ENCODE data around the gene UNC50.

The UNC50 gene

DNA sequence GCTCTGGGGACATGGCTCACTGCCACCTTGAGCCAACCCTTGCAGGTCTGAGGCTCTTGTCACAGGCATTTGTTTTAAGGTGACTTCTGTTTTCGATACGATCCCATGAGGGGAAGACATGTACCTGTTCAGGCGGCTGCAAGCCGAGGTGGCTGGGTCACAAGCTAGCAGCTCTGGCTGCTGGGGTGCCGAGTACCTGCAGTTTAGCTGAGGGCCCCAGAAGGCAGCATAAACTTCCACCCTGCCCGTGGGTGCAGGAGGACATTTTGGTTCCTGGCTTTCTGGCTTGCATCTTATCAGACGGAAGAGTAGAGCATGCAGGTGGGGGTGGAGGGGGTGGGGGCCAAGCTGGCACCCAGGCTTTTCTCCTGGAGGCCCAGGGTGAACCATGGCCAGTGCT is 28.5 kb upstream of the UNC50 start:
- TF ChIP-seq, protein P1, sequence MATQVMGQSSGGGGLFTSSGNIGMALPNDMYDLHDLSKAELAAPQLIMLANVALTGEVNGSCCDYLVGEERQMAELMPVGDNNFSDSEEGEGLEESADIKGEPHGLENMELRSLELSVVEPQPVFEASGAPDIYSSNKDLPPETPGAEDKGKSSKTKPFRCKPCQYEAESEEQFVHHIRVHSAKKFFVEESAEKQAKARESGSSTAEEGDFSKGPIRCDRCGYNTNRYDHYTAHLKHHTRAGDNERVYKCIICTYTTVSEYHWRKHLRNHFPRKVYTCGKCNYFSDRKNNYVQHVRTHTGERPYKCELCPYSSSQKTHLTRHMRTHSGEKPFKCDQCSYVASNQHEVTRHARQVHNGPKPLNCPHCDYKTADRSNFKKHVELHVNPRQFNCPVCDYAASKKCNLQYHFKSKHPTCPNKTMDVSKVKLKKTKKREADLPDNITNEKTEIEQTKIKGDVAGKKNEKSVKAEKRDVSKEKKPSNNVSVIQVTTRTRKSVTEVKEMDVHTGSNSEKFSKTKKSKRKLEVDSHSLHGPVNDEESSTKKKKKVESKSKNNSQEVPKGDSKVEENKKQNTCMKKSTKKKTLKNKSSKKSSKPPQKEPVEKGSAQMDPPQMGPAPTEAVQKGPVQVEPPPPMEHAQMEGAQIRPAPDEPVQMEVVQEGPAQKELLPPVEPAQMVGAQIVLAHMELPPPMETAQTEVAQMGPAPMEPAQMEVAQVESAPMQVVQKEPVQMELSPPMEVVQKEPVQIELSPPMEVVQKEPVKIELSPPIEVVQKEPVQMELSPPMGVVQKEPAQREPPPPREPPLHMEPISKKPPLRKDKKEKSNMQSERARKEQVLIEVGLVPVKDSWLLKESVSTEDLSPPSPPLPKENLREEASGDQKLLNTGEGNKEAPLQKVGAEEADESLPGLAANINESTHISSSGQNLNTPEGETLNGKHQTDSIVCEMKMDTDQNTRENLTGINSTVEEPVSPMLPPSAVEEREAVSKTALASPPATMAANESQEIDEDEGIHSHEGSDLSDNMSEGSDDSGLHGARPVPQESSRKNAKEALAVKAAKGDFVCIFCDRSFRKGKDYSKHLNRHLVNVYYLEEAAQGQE (IDR thresholded peaks at IDR 0.05; ENCODE audit: insufficient read depth in 1 of 2, low read depth in 2 of 2, low read length in 2 of 2) = no peak
- TF ChIP-seq SIN3A (IDR thresholded peaks at IDR 0.05; ENCODE audit: borderline replicate concordance, insufficient read depth, low read length) (no peak), FOXP2 (optimal IDR thresholded peaks at IDR 0.05; ENCODE audit: borderline replicate concordance, extremely low read depth, extremely low read length, insufficient read depth) (no peak), TAF1 (IDR thresholded peaks at IDR 0.05; ENCODE audit: borderline replicate concordance, insufficient read depth, low read length) (no peak), POLR2AphosphoS5 (IDR thresholded peaks at IDR 0.05; ENCODE audit: low read depth, low read length) (no peak)

DNA sequence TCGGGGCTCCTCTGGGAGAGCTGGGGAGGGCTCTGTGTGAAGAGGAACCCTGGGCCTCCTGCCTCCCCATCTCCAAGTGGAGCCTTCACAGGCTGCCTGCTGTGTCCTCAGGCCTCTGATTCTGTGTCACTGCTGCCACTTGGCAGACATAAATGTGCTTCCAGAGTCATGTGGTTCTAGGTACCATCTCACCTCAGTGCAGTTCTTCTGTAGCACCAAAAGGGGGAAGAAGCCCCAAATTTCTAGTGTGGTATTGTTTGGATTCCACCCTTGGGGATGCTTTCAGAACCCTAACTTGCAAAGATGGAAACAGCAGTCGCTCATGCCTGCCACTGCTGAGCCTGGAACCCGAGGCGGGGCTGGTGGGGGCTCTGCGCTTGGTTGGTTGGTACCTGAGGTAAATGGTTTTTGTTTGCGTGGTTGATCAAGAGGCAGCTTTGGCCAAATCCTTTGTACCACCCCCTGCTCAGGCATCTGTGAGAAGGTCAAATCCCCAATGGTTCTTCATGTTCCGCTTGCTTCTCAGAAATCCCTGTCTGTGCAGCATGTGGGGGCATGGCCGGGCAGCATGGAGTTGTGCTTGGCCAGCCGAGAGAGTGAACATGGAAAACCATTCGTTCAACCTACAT is 27.6 kb upstream of the UNC50 start:
- TF ChIP-seq, protein P1 (IDR thresholded peaks at IDR 0.05; ENCODE audit: insufficient read depth in 1 of 2, low read depth in 2 of 2, low read length in 2 of 2) = no peak
- no peak for TF ChIP-seq SIN3A (IDR thresholded peaks at IDR 0.05; ENCODE audit: borderline replicate concordance, insufficient read depth, low read length)
- no peak for TF ChIP-seq FOXP2 (optimal IDR thresholded peaks at IDR 0.05; ENCODE audit: borderline replicate concordance, extremely low read depth, extremely low read length, insufficient read depth)
- no peak for TF ChIP-seq TAF1 (IDR thresholded peaks at IDR 0.05; ENCODE audit: borderline replicate concordance, insufficient read depth, low read length)
- no peak for TF ChIP-seq POLR2AphosphoS5 (IDR thresholded peaks at IDR 0.05; ENCODE audit: low read depth, low read length)

DNA sequence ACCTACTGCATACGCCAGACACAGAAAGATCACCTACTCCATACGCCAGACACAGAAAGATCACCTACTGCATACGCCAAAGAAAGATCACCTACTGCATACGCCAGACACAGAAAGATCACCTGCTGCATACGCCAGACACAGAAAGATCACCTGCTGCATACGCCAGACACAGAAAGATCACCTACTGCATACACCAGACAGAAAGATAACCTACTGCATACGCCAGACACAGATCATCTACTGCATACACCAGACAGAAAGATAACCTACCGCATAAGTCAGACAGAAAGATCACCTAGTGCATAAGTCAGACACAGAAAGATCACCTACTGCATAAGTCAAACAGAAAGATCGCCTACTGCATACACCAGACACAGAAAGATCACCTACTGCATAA is 25.9 kb upstream of the UNC50 start:
- TF ChIP-seq POLR2AphosphoS5 (IDR thresholded peaks at IDR 0.05; ENCODE audit: low read depth, low read length) (no peak), FOXP2 (optimal IDR thresholded peaks at IDR 0.05; ENCODE audit: borderline replicate concordance, extremely low read depth, extremely low read length, insufficient read depth) (no peak), TAF1 (IDR thresholded peaks at IDR 0.05; ENCODE audit: borderline replicate concordance, insufficient read depth, low read length) (no peak), SIN3A (IDR thresholded peaks at IDR 0.05; ENCODE audit: borderline replicate concordance, insufficient read depth, low read length) (no peak)
- TF ChIP-seq, protein P1 (IDR thresholded peaks at IDR 0.05; ENCODE audit: insufficient read depth in 1 of 2, low read depth in 2 of 2, low read length in 2 of 2) = no peak

DNA sequence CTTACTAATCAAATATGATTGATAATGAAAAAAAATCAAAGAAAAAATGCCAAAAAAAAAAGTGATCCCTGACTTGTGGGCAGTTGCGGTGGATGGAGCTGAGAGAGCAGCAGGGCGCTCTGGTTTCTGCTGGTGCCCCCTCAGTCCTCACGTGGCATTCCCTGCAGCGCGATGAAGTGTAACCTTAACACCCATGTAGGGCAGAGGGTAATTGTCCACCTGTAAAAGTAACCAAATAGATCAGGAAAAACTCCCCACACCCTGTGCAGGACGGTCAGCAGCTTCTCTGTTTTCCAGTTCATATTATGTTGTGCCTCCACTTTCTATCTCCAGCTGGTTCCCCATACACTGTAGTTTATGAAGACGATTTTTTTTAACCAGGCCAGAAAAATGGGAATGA is 25.1 kb upstream of the UNC50 start:
- no peak for TF ChIP-seq POLR2AphosphoS5 (IDR thresholded peaks at IDR 0.05; ENCODE audit: low read depth, low read length)

DNA sequence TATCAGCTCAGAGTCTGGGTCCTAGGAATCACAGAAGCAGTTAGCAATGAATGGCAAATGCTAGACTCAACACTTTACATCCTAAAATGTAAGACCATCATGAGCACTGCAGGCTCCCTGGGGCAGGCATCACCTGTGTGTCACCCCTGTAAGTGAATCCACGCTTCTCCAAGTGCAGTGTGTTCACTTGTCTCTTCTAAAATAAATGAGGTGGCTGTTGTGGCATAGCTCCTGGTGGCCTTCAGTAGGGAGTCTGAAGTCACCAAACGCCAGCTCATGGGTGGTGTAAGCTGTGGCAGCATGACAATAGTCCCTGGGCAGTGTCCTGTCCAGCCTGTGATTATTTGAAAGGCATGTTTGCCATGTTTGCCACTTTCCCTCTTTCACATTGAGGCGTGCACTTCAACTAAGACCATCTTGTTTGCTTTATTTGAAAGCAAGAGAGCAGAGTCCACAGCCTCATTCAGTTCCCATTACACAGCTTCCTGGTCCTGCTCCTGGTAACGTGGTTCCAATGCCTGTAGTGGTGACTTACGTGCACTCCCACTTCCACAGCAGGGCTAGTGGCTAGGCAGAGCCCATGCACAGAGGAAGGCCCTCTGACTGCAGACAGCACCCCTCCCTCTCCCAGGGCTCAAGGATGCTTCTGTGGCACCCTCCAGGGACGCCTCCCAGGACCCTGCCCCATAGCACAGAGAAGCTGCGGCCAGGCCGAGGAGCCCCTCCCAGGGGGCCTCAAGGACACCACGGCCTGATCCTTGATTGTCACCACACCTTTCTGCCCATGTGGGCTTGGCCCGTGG is 24.4 kb upstream of the UNC50 start:
- TF ChIP-seq, protein P1 (IDR thresholded peaks at IDR 0.05; ENCODE audit: insufficient read depth in 1 of 2, low read depth in 2 of 2, low read length in 2 of 2) = no peak
- TF ChIP-seq TAF1 (IDR thresholded peaks at IDR 0.05; ENCODE audit: borderline replicate concordance, insufficient read depth, low read length) (no peak), FOXP2 (optimal IDR thresholded peaks at IDR 0.05; ENCODE audit: borderline replicate concordance, extremely low read depth, extremely low read length, insufficient read depth) (no peak), POLR2AphosphoS5 (IDR thresholded peaks at IDR 0.05; ENCODE audit: low read depth, low read length) (no peak), SIN3A (IDR thresholded peaks at IDR 0.05; ENCODE audit: borderline replicate concordance, insufficient read depth, low read length) (no peak)
